GM11168 (cell line): ENCODE measurements around the gene FAM120A.

ENCODE experiments used
- in situ Hi-C: fragments of 300-500 bp; cut with MboI; formaldehyde crosslinking; loops from one replicate; pipeline ENCODE4 v1.12.0; 2022; ENCODE audit warnings: low sequenced_read_pairs; ENCODE audit not compliant: unreplicated experiment

Gene FAM120A

GRCh38 chr9:93574900-93575795 lies 123.7 kb downstream of the FAM120A start:
- in situ Hi-C loops: no loop called here

- in situ Hi-C loops: no loop called here
Measured at GRCh38 chr9:93575796-93576257, 124.3 kb downstream of the FAM120A start.

- in situ Hi-C loops: no loop called here
Measured at GRCh38 chr9:93576258-93577077, 125.0 kb downstream of the FAM120A start, which contains the start of gene PHF2. PHF2 (plus strand) TSS chr9:93576584; CDS start chr9:93576774, 190 bp downstream.

- in situ Hi-C loops: no loop called here
Measured at GRCh38 chr9:93577078-93577974, 125.8 kb downstream of the FAM120A start.

- in situ Hi-C loops: no loop called here
Measured at GRCh38 chr9:93577975-93578682, 126.6 kb downstream of the FAM120A start.

- in situ Hi-C loops: no loop called here
Measured at GRCh38 chr9:93578844-93579243, 127.4 kb downstream of the FAM120A start.

GRCh38 chr9:93579711-93580516 lies 128.4 kb downstream of the FAM120A start:
- in situ Hi-C loops: no loop called here

- in situ Hi-C loops: no loop called here
Measured at GRCh38 chr9:93580654-93581380, 129.3 kb downstream of the FAM120A start.

GRCh38 chr9:93582115-93582514 lies 130.6 kb downstream of the FAM120A start:
- in situ Hi-C loops: no loop called here

- in situ Hi-C loops: no loop called here
Measured at GRCh38 chr9:93582550-93582949, 131.1 kb downstream of the FAM120A start.

- in situ Hi-C loops: no loop called here
Measured at GRCh38 chr9:93585259-93585658, 133.8 kb downstream of the FAM120A start.

GRCh38 chr9:93585695-93586094 lies 134.2 kb downstream of the FAM120A start:
- in situ Hi-C loops: no loop called here

- in situ Hi-C loops: no loop called here
Measured at GRCh38 chr9:93586290-93587057, 135.0 kb downstream of the FAM120A start.

- in situ Hi-C loops: no loop called here
Measured at GRCh38 chr9:93587284-93587650, 135.8 kb downstream of the FAM120A start.

GRCh38 chr9:93587651-93588347 lies 136.3 kb downstream of the FAM120A start:
- in situ Hi-C loops: no loop called here
